HL-60/S4 treated with retinoic acid at 250 ng/mL for 4 days and 3 days (cell line): Measurements from ENCODE around the gene OR6C6.
"Not testable (repeated sequence)": the region's sequence is repeated elsewhere in the genome, so short reads cannot be mapped to it uniquely, and the experiment has no call there.

ENCODE experiments used
- in situ Hi-C: fragments of 300-500 bp; cut with MboI; formaldehyde crosslinking; loops from 2 replicates; pipeline ENCODE4 v1.7.0; 2022; ENCODE audit warnings: low sequenced_read_pairs

Gene OR6C6

GRCh38 chr12:55296469-55296868 lies at the start of gene OR6C6:
Gene OR6C6, minus strand, starts transcription at chr12:55296569. Its CDS starts 1,337 bp downstream, at chr12:55295232.
- in situ Hi-C loops, result no loop called here

- in situ Hi-C loops, result no loop called here
These were observed 39.6 kb upstream of the OR6C6 start for GRCh38 chr12:55336002-55336401.

- in situ Hi-C loops, result no loop called here
These were observed 34.1 kb upstream of the OR6C6 start, which contains the start of gene OR6C3 for GRCh38 chr12:55330446-55330845. Gene OR6C3, plus strand, starts transcription at chr12:55330746. Its CDS starts 955 bp downstream, at chr12:55331701.

GRCh38 chr12:55325801-55326200 lies 29.4 kb upstream of the OR6C6 start:
- in situ Hi-C loops, result not testable (repeated sequence)

GRCh38 chr12:55320201-55320600 lies 23.8 kb upstream of the OR6C6 start:
- in situ Hi-C loops, result no loop called here

- in situ Hi-C loops, result no loop called here
These were observed 17.7 kb upstream of the OR6C6 start, which contains the start of gene OR6C1 for GRCh38 chr12:55314043-55314442. Gene OR6C1, plus strand, starts transcription at chr12:55314343. Its CDS starts 6,257 bp downstream, at chr12:55320600.

- in situ Hi-C loops, result no loop called here
These were observed 6.4 kb downstream of the OR6C6 start for GRCh38 chr12:55289999-55290398.

GRCh38 chr12:55280991-55281390 lies 15.4 kb downstream of the OR6C6 start:
- in situ Hi-C loops, result no loop called here

GRCh38 chr12:55258303-55258702 lies 38.1 kb downstream of the OR6C6 start:
- in situ Hi-C loops, result no loop called here

- in situ Hi-C loops, result no loop called here
These were observed 39.5 kb downstream of the OR6C6 start for GRCh38 chr12:55256831-55257230.

- in situ Hi-C loops, result no loop called here
These were observed 43.1 kb downstream of the OR6C6 start for GRCh38 chr12:55253281-55253680.

GRCh38 chr12:55250944-55251343 lies 45.4 kb downstream of the OR6C6 start:
- in situ Hi-C loops, result no loop called here

GRCh38 chr12:55246159-55246558 lies 50.2 kb downstream of the OR6C6 start:
- in situ Hi-C loops, result no loop called here

- in situ Hi-C loops, result no loop called here
These were observed 52.1 kb downstream of the OR6C6 start, which contains the start of gene OR6C74 for GRCh38 chr12:55244309-55244708. Gene OR6C74, plus strand, starts transcription at chr12:55244609. Its CDS starts 2,679 bp downstream, at chr12:55247288.
